ENCODE data around the gene HOXA4. TPM values are rescaled to one million over a fixed set of nuclear protein-coding genes. Genes with fewer than 3 reads are reported as not detected.

Gene HOXA4
- total RNA-seq, 1 donor from 2014 or later = 0.40 TPM

GRCh38 chr7:27129729-27130539 is 623 bp downstream of the HOXA4 start:
- DNase-seq (no peak), ATAC-seq (ENCODE audit: low read depth) (peak; percentile 29)
- intact Hi-C loops (cut with micrococcal nuclease) = loop anchor here (1.0 to 2.0 kb wide), 3 partner anchors 21 to 266 kb away; partner anchors contain the start of gene SKAP2
- TF ChIP-seq, protein P1, sequence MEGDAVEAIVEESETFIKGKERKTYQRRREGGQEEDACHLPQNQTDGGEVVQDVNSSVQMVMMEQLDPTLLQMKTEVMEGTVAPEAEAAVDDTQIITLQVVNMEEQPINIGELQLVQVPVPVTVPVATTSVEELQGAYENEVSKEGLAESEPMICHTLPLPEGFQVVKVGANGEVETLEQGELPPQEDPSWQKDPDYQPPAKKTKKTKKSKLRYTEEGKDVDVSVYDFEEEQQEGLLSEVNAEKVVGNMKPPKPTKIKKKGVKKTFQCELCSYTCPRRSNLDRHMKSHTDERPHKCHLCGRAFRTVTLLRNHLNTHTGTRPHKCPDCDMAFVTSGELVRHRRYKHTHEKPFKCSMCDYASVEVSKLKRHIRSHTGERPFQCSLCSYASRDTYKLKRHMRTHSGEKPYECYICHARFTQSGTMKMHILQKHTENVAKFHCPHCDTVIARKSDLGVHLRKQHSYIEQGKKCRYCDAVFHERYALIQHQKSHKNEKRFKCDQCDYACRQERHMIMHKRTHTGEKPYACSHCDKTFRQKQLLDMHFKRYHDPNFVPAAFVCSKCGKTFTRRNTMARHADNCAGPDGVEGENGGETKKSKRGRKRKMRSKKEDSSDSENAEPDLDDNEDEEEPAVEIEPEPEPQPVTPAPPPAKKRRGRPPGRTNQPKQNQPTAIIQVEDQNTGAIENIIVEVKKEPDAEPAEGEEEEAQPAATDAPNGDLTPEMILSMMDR (IDR thresholded peaks at IDR 0.05) = no peak
- peaks cover 44% of the 10 kb centered on the region for H3K27me3 Mint-ChIP-seq
- no peak overlapping the region for H3K4me3 Mint-ChIP-seq
- no peaks in the 10 kb centered on the region for H3K9me3 Mint-ChIP-seq
- H3K27ac Mint-ChIP-seq = no peak overlapping the region
- POLR2A ChIA-PET = interaction anchor here (2.0 to 2.2 kb wide), 2 partner anchors 33 to 266 kb away, joined by 10 to 16 read pairs; partner anchors contain the start of gene SKAP2
- H3K4me1 Mint-ChIP-seq = peaks cover 2% of the 10 kb centered on the region
- CTCF ChIA-PET = no interaction called here
- H3K36me3 Mint-ChIP-seq (ENCODE audit: low read depth) = no peaks in the 10 kb centered on the region

DNA sequence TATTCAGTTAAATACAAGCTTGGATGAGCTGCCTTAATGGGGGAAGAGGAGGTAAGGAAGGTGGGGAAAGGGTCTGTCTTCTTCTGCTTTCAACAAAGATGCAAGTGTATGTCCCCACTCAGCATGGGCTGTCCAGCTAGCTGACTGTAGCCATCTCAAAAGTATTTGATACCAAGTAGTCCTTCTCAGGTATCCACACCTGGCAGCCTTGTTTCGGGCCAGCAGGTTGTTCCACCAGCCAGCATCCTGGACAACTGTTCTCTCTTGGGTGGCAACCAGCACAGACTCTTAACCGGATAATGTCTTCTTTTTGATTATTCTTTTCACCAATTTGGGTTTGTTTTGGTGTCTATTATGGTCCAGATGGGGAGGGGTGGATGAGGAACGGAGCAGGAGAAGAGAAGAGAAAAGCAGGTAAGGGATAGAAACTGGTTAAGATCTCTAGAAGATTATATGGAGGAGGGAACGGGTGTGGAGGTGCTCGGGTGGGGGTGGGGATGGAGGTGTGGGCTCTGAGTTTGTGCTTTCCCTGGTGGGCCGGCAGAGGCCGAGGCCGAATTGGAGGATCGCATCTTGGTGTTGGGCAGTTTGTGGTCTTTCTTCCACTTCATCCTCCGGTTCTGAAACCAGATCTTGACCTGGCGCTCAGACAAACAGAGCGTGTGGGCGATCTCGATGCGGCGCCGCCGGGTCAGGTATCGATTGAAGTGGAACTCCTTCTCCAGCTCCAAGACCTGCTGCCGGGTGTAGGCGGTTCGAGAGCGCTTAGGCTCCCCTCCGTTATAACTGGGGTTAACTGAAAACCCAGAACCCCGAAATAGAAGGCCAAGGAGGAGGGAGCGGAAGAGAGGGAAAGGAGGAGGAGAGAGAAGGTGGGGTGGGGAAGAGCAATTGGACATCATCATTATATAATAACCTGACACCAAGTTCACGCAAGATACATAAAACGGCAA is 1.5 kb downstream of the HOXA4 start:
- no peaks in the 10 kb centered on the region for H3K36me3 Mint-ChIP-seq (ENCODE audit: low read depth)
- no peak for ATAC-seq (ENCODE audit: low read depth)
- H3K4me3 Mint-ChIP-seq = peak overlapping the region; percentile 4
- H3K27ac Mint-ChIP-seq = no peak overlapping the region
- CTCF ChIA-PET = no interaction called here
- intact Hi-C loops (cut with micrococcal nuclease) = no loop called here
- TF ChIP-seq, protein P1 (IDR thresholded peaks at IDR 0.05) = no peak
- POLR2A ChIA-PET = no interaction called here
- H3K9me3 Mint-ChIP-seq = no peaks in the 10 kb centered on the region
- H3K27me3 Mint-ChIP-seq = peaks cover 43% of the 10 kb centered on the region
- DNase-seq = no peak
- no peaks in the 10 kb centered on the region for H3K4me1 Mint-ChIP-seq

DNA sequence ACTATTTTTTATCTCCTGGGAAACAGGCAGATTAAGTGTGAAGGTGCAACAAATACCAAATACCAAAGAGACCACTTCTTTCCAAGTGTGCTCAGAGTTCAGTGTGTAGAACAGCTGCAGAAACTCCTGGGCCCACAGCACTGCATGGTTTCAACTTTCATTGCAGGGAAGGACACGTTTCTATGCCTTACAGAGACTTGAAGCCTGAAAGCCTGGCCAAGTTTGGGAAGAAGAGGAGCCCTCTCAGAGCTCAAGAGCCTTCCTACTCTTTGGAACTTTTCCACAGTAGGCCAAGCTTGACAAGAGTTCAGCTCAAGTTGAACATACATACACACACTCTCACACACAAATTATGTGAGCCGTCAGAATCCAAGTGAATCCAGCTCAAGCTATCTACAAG is 2.5 kb downstream of the HOXA4 start:
- TF ChIP-seq, protein P1 (IDR thresholded peaks at IDR 0.05) = no peak
- Mint-ChIP-seq H3K27me3 (peaks cover 36% of the 10 kb centered on the region), H3K4me3 (no peak overlapping the region), H3K9me3 (no peaks in the 10 kb centered on the region), H3K36me3 (ENCODE audit: low read depth) (no peaks in the 10 kb centered on the region), H3K27ac (no peak overlapping the region), H3K4me1 (no peaks in the 10 kb centered on the region)
- intact Hi-C loops (cut with micrococcal nuclease) = no loop called here
- DNase-seq = no peak
- no peak for ATAC-seq (ENCODE audit: low read depth)
- ChIA-PET CTCF (no interaction called here), POLR2A (no interaction called here)

GRCh38 chr7:27126596-27127327 is 3.8 kb downstream of the HOXA4 start:
- POLR2A ChIA-PET = interaction anchor here (0.7 kb wide), 1 partner anchor 837 kb away, joined by 3 read pairs; no protein-coding TSS in a partner anchor
- DNase-seq = no peak
- Mint-ChIP-seq H3K4me1 (no peaks in the 10 kb centered on the region), H3K4me3 (no peak overlapping the region), H3K27me3 (peaks cover 28% of the 10 kb centered on the region), H3K27ac (no peak overlapping the region), H3K36me3 (ENCODE audit: low read depth) (no peaks in the 10 kb centered on the region), H3K9me3 (no peaks in the 10 kb centered on the region)
- CTCF ChIA-PET = no interaction called here
- TF ChIP-seq, protein P1 (IDR thresholded peaks at IDR 0.05) = no peak
- no peak for ATAC-seq (ENCODE audit: low read depth)
- intact Hi-C loops (cut with micrococcal nuclease) = no loop called here

Measured in activated B cell treated with CpG ODN at 0.5 μM for 24 hours (primary cell).